Uterus (tissue), 4 donors: ENCODE measurements around the gene ABCF2. TPM values are rescaled to one million over a fixed set of nuclear protein-coding genes. Genes with fewer than 3 reads are reported as not detected.

ENCODE experiments used
- DNase-seq, 2 donors: peaks; one replicate each; pipeline ENCODE4 v3.0.0-alpha.2; 2019 to 2020
- H3K27ac ChIP-seq, 2 donors: fragments of 200-600 bp; sonication (generic); 1 replicate in 1 of 2; 2 replicates in 1 of 2; pipeline ENCODE4 v1.5.1; 2016 to 2018
- H3K27me3 ChIP-seq, 2 donors: fragments of 200-600 bp; sonication (generic); one replicate each; pipeline ENCODE4 v1.5.1; 2018 to 2019; ENCODE audit warnings: control low read depth in 1 of 2
- H3K36me3 ChIP-seq, 2 donors: fragments of 200-600 bp; sonication (generic); one replicate each; pipeline ENCODE4 v1.5.1; 2019; ENCODE audit warnings: control low read depth in 1 of 2
- H3K4me1 ChIP-seq, 2 donors: fragments of 200-600 bp; sonication (generic); one replicate each; pipeline ENCODE4 v1.5.1; 2018 to 2019; ENCODE audit warnings: control low read depth in 1 of 2
- H3K4me3 ChIP-seq, 2 donors: fragments of 200-600 bp; sonication (generic); 1 replicate in 1 of 2; 2 replicates in 1 of 2; pipeline ENCODE4 v1.5.1; 2018 to 2019; ENCODE audit warnings: mild to moderate bottlenecking in 1 of 2
- H3K9me3 ChIP-seq, 2 donors: fragments of 200-600 bp; sonication (generic); one replicate each; pipeline ENCODE4 v1.5.1; 2019; ENCODE audit warnings: control low read depth in 1 of 2
- POLR2A ChIP-seq, 2 donors: fragments of 450-650 bp; IDR thresholded peaks; one replicate each; pipeline ENCODE4 v1.6.1; 2016; ENCODE audit warnings: antibody characterized with exemption in 2 of 2, mild to moderate bottlenecking in 1 of 2, moderate library complexity in 1 of 2
- intact Hi-C: fragments of 100-400 bp; cut with DNase I; formaldehyde crosslinking; loops from one replicate; pipeline ENCODE4 v1.15.1; 2023; ENCODE audit warnings: low total_unique reads
- total RNA-seq, 4 donors: library from RNA; depleted of rRNA in 3 of 4; stranded (reverse); fragments of >200 nt in 3 of 4; gene quantifications; one replicate each; pipeline versions ENCODE4 v1.1.0 to v1.2.4, GENCODE V29; 2014 to 2023
- TF ChIP-seq, protein P1 (sequence below), 4 experiments: fragments of 200-600 bp in 2 of 4; fragments of 450-650 bp in 2 of 4; sonication (generic) in 2 of 4; IDR thresholded peaks; one replicate each; pipeline ENCODE4 v1.5.1; 2016 to 2019; ENCODE audit warnings: antibody characterized with exemption in 4 of 4, mild to moderate bottlenecking in 2 of 4, moderate library complexity in 1 of 4
- donor health status: DM: yes; HTN: yes; CAD: no.

Gene ABCF2
- total RNA-seq, 4 donors from 2014 or later, result 6.8 to 39.2 (median 37.7) TPM

DNA sequence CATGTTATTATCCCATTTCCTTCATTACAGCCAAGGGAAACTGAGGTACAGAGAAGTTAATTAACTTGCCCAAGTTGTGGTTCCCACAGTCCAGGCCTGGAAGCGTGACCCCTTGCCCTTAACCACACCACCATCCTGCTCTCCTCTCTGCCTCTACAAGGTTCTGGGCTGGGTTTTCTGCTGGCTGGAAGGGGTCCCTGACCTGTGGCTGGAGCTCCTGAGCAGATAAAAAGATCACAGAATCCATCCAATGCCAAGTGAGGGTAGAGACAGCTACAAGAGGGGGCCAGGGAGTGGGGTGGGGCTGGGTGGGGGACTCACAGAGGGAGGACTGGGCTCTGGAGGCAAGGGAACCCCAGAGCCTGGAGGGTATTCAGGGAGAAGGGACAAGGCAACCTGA lies 49.7 kb downstream of the ABCF2 start:
- Histone ChIP-seq H3K4me3 (no peak overlapping the region), H3K9me3 (no peaks in the 10 kb centered on the region), H3K36me3 (no peaks in the 10 kb centered on the region), H3K27me3 (no peaks in the 10 kb centered on the region), H3K27ac (no peak overlapping the region), H3K4me1 (no peaks in the 10 kb centered on the region)
- TF ChIP-seq POLR2A (IDR thresholded peaks at IDR 0.05), result no peak
- TF ChIP-seq, protein P1, sequence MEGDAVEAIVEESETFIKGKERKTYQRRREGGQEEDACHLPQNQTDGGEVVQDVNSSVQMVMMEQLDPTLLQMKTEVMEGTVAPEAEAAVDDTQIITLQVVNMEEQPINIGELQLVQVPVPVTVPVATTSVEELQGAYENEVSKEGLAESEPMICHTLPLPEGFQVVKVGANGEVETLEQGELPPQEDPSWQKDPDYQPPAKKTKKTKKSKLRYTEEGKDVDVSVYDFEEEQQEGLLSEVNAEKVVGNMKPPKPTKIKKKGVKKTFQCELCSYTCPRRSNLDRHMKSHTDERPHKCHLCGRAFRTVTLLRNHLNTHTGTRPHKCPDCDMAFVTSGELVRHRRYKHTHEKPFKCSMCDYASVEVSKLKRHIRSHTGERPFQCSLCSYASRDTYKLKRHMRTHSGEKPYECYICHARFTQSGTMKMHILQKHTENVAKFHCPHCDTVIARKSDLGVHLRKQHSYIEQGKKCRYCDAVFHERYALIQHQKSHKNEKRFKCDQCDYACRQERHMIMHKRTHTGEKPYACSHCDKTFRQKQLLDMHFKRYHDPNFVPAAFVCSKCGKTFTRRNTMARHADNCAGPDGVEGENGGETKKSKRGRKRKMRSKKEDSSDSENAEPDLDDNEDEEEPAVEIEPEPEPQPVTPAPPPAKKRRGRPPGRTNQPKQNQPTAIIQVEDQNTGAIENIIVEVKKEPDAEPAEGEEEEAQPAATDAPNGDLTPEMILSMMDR (IDR thresholded peaks at IDR 0.05), result no peak
- DNase-seq, result no peak
- intact Hi-C loops, result no loop called here

DNA sequence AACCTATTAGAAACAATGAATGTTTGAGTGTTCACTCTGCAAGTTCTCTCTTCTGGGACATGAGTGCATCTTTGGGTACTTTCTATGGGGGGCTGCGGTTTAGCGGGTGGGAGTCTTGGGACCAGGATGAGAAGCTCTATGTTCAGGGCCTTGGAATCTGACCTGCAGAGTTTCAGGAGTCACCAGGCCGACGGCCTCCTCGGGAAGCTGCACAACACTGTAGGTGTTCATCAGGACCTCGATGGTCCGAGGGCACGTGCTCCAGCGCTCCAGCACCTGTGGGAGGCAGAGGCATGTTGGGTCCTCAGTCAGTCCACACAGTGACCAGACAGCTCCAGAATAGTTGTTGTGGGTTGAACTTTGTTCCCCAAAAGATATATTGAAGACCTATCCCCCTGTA lies 50.6 kb downstream of the ABCF2 start:
- H3K27me3 ChIP-seq, result no peaks in the 10 kb centered on the region
- TF ChIP-seq, protein P1 (IDR thresholded peaks at IDR 0.05), result no peak
- no peak for TF ChIP-seq POLR2A (IDR thresholded peaks at IDR 0.05)
- no peaks in the 10 kb centered on the region for H3K36me3 ChIP-seq
- no peaks in the 10 kb centered on the region for H3K9me3 ChIP-seq
- no peak for DNase-seq
- intact Hi-C loops, result no loop called here
- H3K27ac ChIP-seq, result no peak overlapping the region
- H3K4me3 ChIP-seq, result no peak overlapping the region
- H3K4me1 ChIP-seq, result no peaks in the 10 kb centered on the region

DNA sequence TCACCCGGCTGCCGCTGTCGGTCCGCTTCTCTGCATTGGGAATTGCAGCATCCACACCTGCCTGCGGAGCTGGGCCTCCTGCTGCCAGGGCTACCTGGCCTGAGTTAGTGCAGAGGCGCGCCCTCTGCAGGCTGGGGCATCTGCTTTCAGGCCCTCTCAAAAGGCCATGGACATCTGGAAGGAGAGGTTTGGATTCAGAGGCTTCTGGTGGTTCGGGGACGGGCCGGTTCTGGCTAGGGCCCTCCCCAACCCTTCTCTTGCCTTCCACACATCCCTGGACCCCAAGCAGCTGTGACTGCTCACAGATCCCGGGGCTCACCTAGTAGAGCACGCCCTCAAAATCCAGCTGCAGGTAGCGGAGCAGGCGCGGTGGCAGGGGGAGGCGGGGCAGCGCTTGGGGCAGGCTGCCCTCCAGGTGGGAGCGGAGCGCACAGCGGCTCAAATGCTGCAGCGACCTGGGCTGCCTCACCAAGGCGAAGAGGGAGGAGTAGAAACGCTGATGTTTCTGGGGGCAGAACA lies 51.2 kb downstream of the ABCF2 start:
- TF ChIP-seq, protein P1 (IDR thresholded peaks at IDR 0.05), result no peak
- TF ChIP-seq POLR2A (IDR thresholded peaks at IDR 0.05), result no peak
- no peak overlapping the region for H3K4me3 ChIP-seq
- H3K9me3 ChIP-seq, result no peaks in the 10 kb centered on the region
- H3K27me3 ChIP-seq, result no peaks in the 10 kb centered on the region
- H3K36me3 ChIP-seq, result no peaks in the 10 kb centered on the region
- no peaks in the 10 kb centered on the region for H3K4me1 ChIP-seq
- DNase-seq, result no peak
- intact Hi-C loops, result no loop called here
- H3K27ac ChIP-seq, result no peak overlapping the region

DNA sequence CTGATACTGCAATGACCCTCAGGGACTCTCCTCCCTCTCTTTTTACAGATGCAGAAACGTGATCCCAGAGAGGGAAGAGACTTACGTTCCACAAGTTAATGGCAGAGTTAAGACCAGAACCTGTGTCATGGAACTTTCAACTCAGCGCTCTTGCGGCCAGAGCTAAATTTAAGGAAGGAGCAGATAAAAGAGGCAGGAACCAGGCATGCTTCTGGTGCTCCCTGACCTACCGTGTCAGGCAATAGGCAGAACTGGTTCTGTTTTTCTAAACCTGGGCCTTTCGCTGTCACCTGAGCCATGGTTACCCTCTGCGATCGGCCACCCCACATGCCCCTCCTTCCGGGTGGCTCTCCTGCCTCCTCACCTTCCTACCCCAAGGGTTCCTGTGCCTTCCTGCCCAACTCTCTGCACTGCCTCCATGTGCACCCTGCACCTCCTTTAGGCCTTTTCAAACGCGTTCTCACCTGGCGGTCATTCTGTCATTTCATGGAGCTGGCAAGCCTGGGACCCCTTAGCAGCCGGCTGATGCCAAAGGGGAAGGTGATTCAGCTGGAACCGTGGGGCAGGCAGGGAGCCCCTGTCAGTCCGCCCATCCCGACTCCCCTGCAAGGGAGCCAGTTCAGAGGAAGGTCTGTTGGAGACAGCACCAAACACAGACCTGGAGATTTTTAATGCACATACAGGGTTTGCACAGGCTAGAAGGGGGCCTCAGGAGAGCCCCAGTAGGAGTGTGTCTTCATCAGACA lies 51.8 kb downstream of the ABCF2 start:
- H3K36me3 ChIP-seq, result no peaks in the 10 kb centered on the region
- no peak overlapping the region for H3K4me3 ChIP-seq
- H3K4me1 ChIP-seq, result no peaks in the 10 kb centered on the region
- H3K27me3 ChIP-seq, result no peaks in the 10 kb centered on the region
- intact Hi-C loops, result no loop called here
- TF ChIP-seq, protein P1 (IDR thresholded peaks at IDR 0.05), result no peak
- H3K27ac ChIP-seq, result no peak overlapping the region
- H3K9me3 ChIP-seq, result no peaks in the 10 kb centered on the region
- DNase-seq, result no peak

DNA sequence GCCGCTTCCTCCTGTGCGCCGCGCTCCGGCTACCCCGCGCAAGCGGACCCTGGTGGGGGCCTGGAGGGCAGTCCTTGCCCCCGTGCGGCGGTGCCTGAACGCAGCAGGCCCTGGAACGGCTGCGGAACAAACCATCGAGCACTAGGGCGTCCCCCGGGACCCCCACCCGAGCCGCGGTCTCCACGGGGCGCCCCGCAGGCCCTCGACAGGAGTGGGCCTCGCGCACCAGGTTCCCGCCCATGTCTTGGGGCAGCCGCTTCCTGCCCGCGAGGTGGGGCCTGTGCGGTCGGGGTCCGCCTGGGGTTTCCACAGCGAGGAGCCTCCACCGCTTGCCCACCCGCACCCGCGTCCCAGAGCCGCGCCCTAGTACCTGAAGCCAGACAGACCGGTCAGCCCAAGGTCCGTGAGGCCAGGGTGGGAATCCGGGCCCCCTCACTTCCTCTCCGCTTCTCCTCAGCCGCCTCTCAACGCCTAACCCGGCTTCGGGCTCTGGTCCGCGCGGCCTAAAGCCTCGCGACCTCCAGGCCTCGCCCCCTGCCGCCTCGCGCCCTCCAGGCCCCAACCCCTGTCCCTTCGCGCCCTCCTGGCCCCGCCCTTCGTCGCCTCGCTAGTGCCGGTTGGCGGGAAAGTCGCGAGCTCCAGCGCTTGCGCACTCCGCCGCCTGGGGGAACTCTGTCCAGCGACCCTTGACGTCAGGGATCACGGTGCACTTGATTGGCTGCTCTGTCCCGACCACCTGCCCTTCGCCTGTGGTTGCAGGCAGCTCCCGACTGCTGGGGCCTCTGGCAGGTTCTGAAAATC lies 52.6 kb downstream of the ABCF2 start:
- Histone ChIP-seq H3K4me1 (no peaks in the 10 kb centered on the region), H3K27me3 (no peaks in the 10 kb centered on the region), H3K27ac (no peak overlapping the region), H3K9me3 (no peaks in the 10 kb centered on the region), H3K36me3 (no peaks in the 10 kb centered on the region), H3K4me3 (no peak overlapping the region)
- intact Hi-C loops, result no loop called here
- DNase-seq, result no peak
- TF ChIP-seq, protein P1 (IDR thresholded peaks at IDR 0.05), result no peak
